Measurements from ENCODE around the gene TPPP3. TPM values are rescaled to one million over a fixed set of nuclear protein-coding genes. Genes with fewer than 3 reads are reported as not detected.
"Not testable (repeated sequence)": the region's sequence is repeated elsewhere in the genome, so short reads cannot be mapped to it uniquely, and the experiment has no call there.

Gene TPPP3
- polyA plus RNA-seq, 1 experiment = 1.5 TPM

- ChIA-PET POLR2A (no interaction called here), CTCF (interaction anchor here (0.5 kb wide), 1 partner anchor 594 kb away, joined by 5 read pairs; no protein-coding TSS in a partner anchor)
- DNase-seq (ENCODE audit: low read depth, low spot score) = no peak
- no peak overlapping the region for H3K27ac ChIP-seq (ENCODE audit: low read depth, low read length)
- no peak overlapping the region for H3K4me3 ChIP-seq (ENCODE audit: low read depth, low read length)
- no peaks in the 10 kb centered on the region; the same call in 1 of the 2 replicates for H3K9me3 ChIP-seq (ENCODE audit: control insufficient read depth, insufficient read depth, low read length)
- TF ChIP-seq CTCF (IDR thresholded peaks at IDR 0.05; ENCODE audit: low read depth, low read length) = no peak
- H3K27me3 ChIP-seq (ENCODE audit: control insufficient read depth, insufficient read depth, low read length) = peaks cover 24% of the 10 kb centered on the region
Measured at GRCh38 chr16:67386861-67387455, 6.3 kb downstream of the TPPP3 start.

- no peak for TF ChIP-seq CTCF (IDR thresholded peaks at IDR 0.05; ENCODE audit: low read depth, low read length)
- ChIA-PET CTCF (interaction anchor here (0.5 to 1.5 kb wide), 5 partner anchors 8 to 284 kb away, joined by 3 to 5 read pairs (median 4); partner anchors contain the start of gene TPPP3), POLR2A (interaction anchor here (0.5 kb wide), 1 partner anchor 50 kb away, joined by 6 read pairs; no protein-coding TSS in a partner anchor)
- no peak for DNase-seq (ENCODE audit: low read depth, low spot score)
- peaks cover 26% of the 10 kb centered on the region for H3K27me3 ChIP-seq (ENCODE audit: control insufficient read depth, insufficient read depth, low read length)
- H3K4me3 ChIP-seq (ENCODE audit: low read depth, low read length) = no peak overlapping the region
- H3K9me3 ChIP-seq (ENCODE audit: control insufficient read depth, insufficient read depth, low read length) = no peaks in the 10 kb centered on the region; the same call in 1 of the 2 replicates
- no peak overlapping the region for H3K27ac ChIP-seq (ENCODE audit: low read depth, low read length)
Measured at GRCh38 chr16:67384778-67385510, 8.4 kb downstream of the TPPP3 start.

GRCh38 chr16:67383284-67383683 is 10.0 kb downstream of the TPPP3 start:
- ChIA-PET CTCF (interaction anchor here (1.5 to 2.3 kb wide), 2 partner anchors 10 to 123 kb away, joined by 5 to 9 read pairs; partner anchors contain the start of gene TPPP3), POLR2A (interaction anchor here (1.0 kb wide), 1 partner anchor 9 kb away, joined by 3 read pairs; no protein-coding TSS in a partner anchor)
- no peak overlapping the region for H3K4me3 ChIP-seq (ENCODE audit: low read depth, low read length)
- no peak for DNase-seq (ENCODE audit: low read depth, low spot score)
- peaks cover 22% of the 10 kb centered on the region for H3K27me3 ChIP-seq (ENCODE audit: control insufficient read depth, insufficient read depth, low read length)
- no peak overlapping the region for H3K27ac ChIP-seq (ENCODE audit: low read depth, low read length)
- TF ChIP-seq CTCF (IDR thresholded peaks at IDR 0.05; ENCODE audit: low read depth, low read length) = no peak
- no peaks in the 10 kb centered on the region; the same call in 1 of the 2 replicates for H3K9me3 ChIP-seq (ENCODE audit: control insufficient read depth, insufficient read depth, low read length)

GRCh38 chr16:67378642-67379041 is 14.7 kb downstream of the TPPP3 start:
- POLR2A ChIA-PET = interaction anchor here (0.7 kb wide), 1 partner anchor 151 kb away, joined by 3 read pairs; no protein-coding TSS in a partner anchor
- H3K9me3 ChIP-seq (ENCODE audit: control insufficient read depth, insufficient read depth, low read length) = no peaks in the 10 kb centered on the region
- DNase-seq (ENCODE audit: low read depth, low spot score) = peak; percentile 41

GRCh38 chr16:67376012-67376411 is 17.3 kb downstream of the TPPP3 start:
- H3K27ac ChIP-seq (ENCODE audit: low read depth, low read length); H3K27me3 ChIP-seq (ENCODE audit: control insufficient read depth, insufficient read depth, low read length); CTCF ChIA-PET; POLR2A ChIA-PET; H3K4me3 ChIP-seq (ENCODE audit: low read depth, low read length); H3K9me3 ChIP-seq (ENCODE audit: control insufficient read depth, insufficient read depth, low read length); DNase-seq (ENCODE audit: low read depth, low spot score): not testable (repeated sequence)

More at GRCh38 chr16:67378642-67379041, 14.7 kb downstream of the TPPP3 start:
- Histone ChIP-seq H3K4me3 (ENCODE audit: low read depth, low read length) (no peak overlapping the region), H3K27ac (ENCODE audit: low read depth, low read length) (no peak overlapping the region), H3K27me3 (ENCODE audit: control insufficient read depth, insufficient read depth, low read length) (peaks cover 6% of the 10 kb centered on the region)
- CTCF ChIA-PET = interaction anchor here (1.0 kb wide), 1 partner anchor 15 kb away, joined by 4 read pairs; the partner anchor contains the start of gene TPPP3
- no peak for TF ChIP-seq CTCF (IDR thresholded peaks at IDR 0.05; ENCODE audit: low read depth, low read length)

Data from AG04450 (cell line).